ENCODE results near the gene PLEKHG4.

Gene PLEKHG4

GRCh38 chr16:67260426-67261063 lies 18.8 kb upstream of the PLEKHG4 start:
- no peak for DNase-seq (ENCODE audit: low spot score in 2 of 2)
- H3K9me3 Mint-ChIP-seq, result no peaks in the 10 kb centered on the region
- H3K4me3 Mint-ChIP-seq, result no peak overlapping the region
- H3K27ac Mint-ChIP-seq (ENCODE audit: low read depth), result no peak overlapping the region
- H3K36me3 Mint-ChIP-seq (ENCODE audit: insufficient read depth), result peaks cover 1% of the 10 kb centered on the region
- no peaks in the 10 kb centered on the region for H3K4me1 Mint-ChIP-seq
- no peak for ATAC-seq (replicated peaks; ENCODE audit: extremely low read depth, poor library complexity, severe bottlenecking)
- peaks cover 54% of the 10 kb centered on the region for H3K27me3 Mint-ChIP-seq

GRCh38 chr16:67263201-67263600 lies 16.1 kb upstream of the PLEKHG4 start:
- H3K27ac Mint-ChIP-seq (ENCODE audit: low read depth), result no peak overlapping the region
- H3K27me3 Mint-ChIP-seq, result peaks cover 31% of the 10 kb centered on the region
- no peaks in the 10 kb centered on the region for H3K4me1 Mint-ChIP-seq
- no peak for DNase-seq (ENCODE audit: low spot score in 2 of 2)
- H3K9me3 Mint-ChIP-seq, result no peaks in the 10 kb centered on the region
- H3K36me3 Mint-ChIP-seq (ENCODE audit: insufficient read depth), result peaks cover 1% of the 10 kb centered on the region
- ATAC-seq (replicated peaks; ENCODE audit: extremely low read depth, poor library complexity, severe bottlenecking), result no peak
- H3K4me3 Mint-ChIP-seq, result no peak overlapping the region

- Mint-ChIP-seq H3K4me3 (no peak overlapping the region), H3K4me1 (no peaks in the 10 kb centered on the region), H3K27ac (ENCODE audit: low read depth) (no peak overlapping the region), H3K27me3 (peaks cover 30% of the 10 kb centered on the region), H3K9me3 (no peaks in the 10 kb centered on the region), H3K36me3 (ENCODE audit: insufficient read depth) (peaks cover 1% of the 10 kb centered on the region)
- ATAC-seq (replicated peaks; ENCODE audit: extremely low read depth, poor library complexity, severe bottlenecking) (no peak), DNase-seq (ENCODE audit: low spot score in 2 of 2) (no peak)
Observed at GRCh38 chr16:67264277-67264676, 15.1 kb upstream of the PLEKHG4 start.

GRCh38 chr16:67264866-67265265 lies 14.5 kb upstream of the PLEKHG4 start:
- no peak for DNase-seq (ENCODE audit: low spot score in 2 of 2)
- H3K27ac Mint-ChIP-seq (ENCODE audit: low read depth), result no peak overlapping the region
- ATAC-seq (replicated peaks; ENCODE audit: extremely low read depth, poor library complexity, severe bottlenecking), result no peak
- H3K4me1 Mint-ChIP-seq, result no peaks in the 10 kb centered on the region
- H3K4me3 Mint-ChIP-seq, result no peak overlapping the region
- H3K27me3 Mint-ChIP-seq, result peaks cover 30% of the 10 kb centered on the region
- H3K9me3 Mint-ChIP-seq, result no peaks in the 10 kb centered on the region
- peaks cover 1% of the 10 kb centered on the region for H3K36me3 Mint-ChIP-seq (ENCODE audit: insufficient read depth)

- peaks cover 1% of the 10 kb centered on the region for H3K36me3 Mint-ChIP-seq (ENCODE audit: insufficient read depth)
- H3K27ac Mint-ChIP-seq (ENCODE audit: low read depth), result no peak overlapping the region
Observed at GRCh38 chr16:67265834-67266233, 13.5 kb upstream of the PLEKHG4 start.

GRCh38 chr16:67268136-67268579 lies 11.2 kb upstream of the PLEKHG4 start:
- DNase-seq (ENCODE audit: low spot score in 2 of 2), result no peak
- no peak overlapping the region for H3K27ac Mint-ChIP-seq (ENCODE audit: low read depth)
- no peak overlapping the region for H3K4me3 Mint-ChIP-seq
- peaks cover 1% of the 10 kb centered on the region for H3K36me3 Mint-ChIP-seq (ENCODE audit: insufficient read depth)
- no peaks in the 10 kb centered on the region for H3K9me3 Mint-ChIP-seq
- no peaks in the 10 kb centered on the region for H3K4me1 Mint-ChIP-seq
- peaks cover 10% of the 10 kb centered on the region for H3K27me3 Mint-ChIP-seq
- no peak for ATAC-seq (replicated peaks; ENCODE audit: extremely low read depth, poor library complexity, severe bottlenecking)

More at GRCh38 chr16:67265834-67266233, 13.5 kb upstream of the PLEKHG4 start:
- H3K27me3 Mint-ChIP-seq, result peaks cover 30% of the 10 kb centered on the region
- H3K9me3 Mint-ChIP-seq, result no peaks in the 10 kb centered on the region
- DNase-seq (ENCODE audit: low spot score in 2 of 2), result no peak
- no peak for ATAC-seq (replicated peaks; ENCODE audit: extremely low read depth, poor library complexity, severe bottlenecking)
- H3K4me3 Mint-ChIP-seq, result no peak overlapping the region
- no peaks in the 10 kb centered on the region for H3K4me1 Mint-ChIP-seq

- Mint-ChIP-seq H3K27ac (ENCODE audit: low read depth) (no peak overlapping the region), H3K27me3 (no peaks in the 10 kb centered on the region), H3K4me1 (no peaks in the 10 kb centered on the region), H3K36me3 (ENCODE audit: insufficient read depth) (peaks cover 2% of the 10 kb centered on the region), H3K4me3 (no peak overlapping the region), H3K9me3 (no peaks in the 10 kb centered on the region)
- no peak for DNase-seq (ENCODE audit: low spot score in 2 of 2)
- ATAC-seq (replicated peaks; ENCODE audit: extremely low read depth, poor library complexity, severe bottlenecking), result no peak
Observed at GRCh38 chr16:67269766-67270165, 9.6 kb upstream of the PLEKHG4 start.

- H3K9me3 Mint-ChIP-seq, result no peaks in the 10 kb centered on the region
- no peak overlapping the region for H3K4me3 Mint-ChIP-seq
Observed at GRCh38 chr16:67270931-67271338, 8.4 kb upstream of the PLEKHG4 start.

GRCh38 chr16:67271446-67271845 lies 7.9 kb upstream of the PLEKHG4 start:
- ATAC-seq (replicated peaks; ENCODE audit: extremely low read depth, poor library complexity, severe bottlenecking) (no peak), DNase-seq (ENCODE audit: low spot score in 2 of 2) (no peak)
- Mint-ChIP-seq H3K27ac (ENCODE audit: low read depth) (no peak overlapping the region), H3K9me3 (no peaks in the 10 kb centered on the region), H3K4me1 (no peaks in the 10 kb centered on the region), H3K36me3 (ENCODE audit: insufficient read depth) (peaks cover 6% of the 10 kb centered on the region), H3K4me3 (no peak overlapping the region), H3K27me3 (no peaks in the 10 kb centered on the region)

More at GRCh38 chr16:67270931-67271338, 8.4 kb upstream of the PLEKHG4 start:
- Mint-ChIP-seq H3K27ac (ENCODE audit: low read depth) (no peak overlapping the region), H3K4me1 (no peaks in the 10 kb centered on the region), H3K27me3 (no peaks in the 10 kb centered on the region), H3K36me3 (ENCODE audit: insufficient read depth) (peaks cover 4% of the 10 kb centered on the region)
- no peak for DNase-seq (ENCODE audit: low spot score in 2 of 2)
- ATAC-seq (replicated peaks; ENCODE audit: extremely low read depth, poor library complexity, severe bottlenecking), result no peak

GRCh38 chr16:67275321-67275720 lies 4.0 kb upstream of the PLEKHG4 start:
- Mint-ChIP-seq H3K9me3 (no peaks in the 10 kb centered on the region), H3K36me3 (ENCODE audit: insufficient read depth) (peaks cover 13% of the 10 kb centered on the region), H3K27ac (ENCODE audit: low read depth) (no peak overlapping the region), H3K4me1 (peaks cover 4% of the 10 kb centered on the region), H3K4me3 (no peak overlapping the region), H3K27me3 (no peaks in the 10 kb centered on the region)
- ATAC-seq (replicated peaks; ENCODE audit: extremely low read depth, poor library complexity, severe bottlenecking) (no peak), DNase-seq (ENCODE audit: low spot score in 2 of 2) (no peak)

GRCh38 chr16:67277294-67277998 lies 1.9 kb upstream of the PLEKHG4 start:
- H3K4me1 Mint-ChIP-seq, result peaks cover 4% of the 10 kb centered on the region
- ATAC-seq (replicated peaks; ENCODE audit: extremely low read depth, poor library complexity, severe bottlenecking) (no peak), DNase-seq (ENCODE audit: low spot score in 2 of 2) (no peak)
- no peaks in the 10 kb centered on the region for H3K9me3 Mint-ChIP-seq
- peaks cover 13% of the 10 kb centered on the region for H3K36me3 Mint-ChIP-seq (ENCODE audit: insufficient read depth)
- peak overlapping the region; percentile 23 for H3K27ac Mint-ChIP-seq (ENCODE audit: low read depth)
- H3K27me3 Mint-ChIP-seq, result no peaks in the 10 kb centered on the region
- H3K4me3 Mint-ChIP-seq, result peak overlapping the region; percentile 81

GRCh38 chr16:67277999-67278772 lies 1.1 kb upstream of the PLEKHG4 start:
- Mint-ChIP-seq H3K4me1 (peaks cover 4% of the 10 kb centered on the region), H3K36me3 (ENCODE audit: insufficient read depth) (peaks cover 13% of the 10 kb centered on the region), H3K27me3 (no peaks in the 10 kb centered on the region), H3K9me3 (no peaks in the 10 kb centered on the region), H3K27ac (ENCODE audit: low read depth) (peak overlapping the region; percentile 29), H3K4me3 (peak overlapping the region; percentile 81)
- DNase-seq (ENCODE audit: low spot score in 2 of 2), result no peak
- no peak for ATAC-seq (replicated peaks; ENCODE audit: extremely low read depth, poor library complexity, severe bottlenecking)

Data from central memory CD8-positive, alpha-beta T cell (primary cell).